Head of caudate nucleus (tissue), 42 donors: ENCODE data around the gene AXIN1.
"Not testable (repeated sequence)": the region's sequence is repeated elsewhere in the genome, so short reads cannot be mapped to it uniquely, and the experiment has no call there.

Experiments used
- DNase-seq, 42 donors: peaks; one replicate each; pipeline versions ENCODE4 v3.0.0 to v3.0.0-alpha.2; 2020 to 2021; ENCODE audit warnings: mixed read lengths in 7 of 42
- intact Hi-C: fragments of 100-400 bp; cut with DNase I; formaldehyde crosslinking; loops from one replicate; pipeline ENCODE4 v1.15.0; 2022

AXIN1 gene

GRCh38 chr16:278863-279366, 73.6 kb downstream of the AXIN1 start:
- DNase-seq, result peak in 3 of 42 donors; percentile 17 to 25 (median 22)
- intact Hi-C loops, result no loop called here

GRCh38 chr16:276426-277077, 76.0 kb downstream of the AXIN1 start:
- intact Hi-C loops, result no loop called here
- DNase-seq, result no peak

- DNase-seq, result no peak
- intact Hi-C loops, result no loop called here
These were observed 76.7 kb downstream of the AXIN1 start, which contains the start of gene RGS11 for GRCh38 chr16:275786-276232. Gene RGS11, minus strand, starts transcription at chr16:275944. Its CDS starts 33 bp downstream, at chr16:275911.

GRCh38 chr16:275041-275641, 77.4 kb downstream of the AXIN1 start:
- DNase-seq, result peak in 41 of 42 donors; percentile 23 to 78 (median 56)
- intact Hi-C loops, result no loop called here

GRCh38 chr16:273547-274421, 78.7 kb downstream of the AXIN1 start:
- intact Hi-C loops, result no loop called here
- no peak for DNase-seq

- intact Hi-C loops, result no loop called here
- DNase-seq, result no peak
These were observed 79.6 kb downstream of the AXIN1 start for GRCh38 chr16:272633-273546.

GRCh38 chr16:270381-271255, 81.9 kb downstream of the AXIN1 start:
- DNase-seq, result no peak
- intact Hi-C loops, result no loop called here

- intact Hi-C loops, result no loop called here
- DNase-seq, result no peak
These were observed 83.3 kb downstream of the AXIN1 start for GRCh38 chr16:269061-269796.

GRCh38 chr16:268141-269053, 84.1 kb downstream of the AXIN1 start:
- intact Hi-C loops, result no loop called here
- no peak for DNase-seq

GRCh38 chr16:267562-267961, 85.0 kb downstream of the AXIN1 start:
- DNase-seq, intact Hi-C loops: not testable (repeated sequence)

- DNase-seq, result no peak
- intact Hi-C loops, result no loop called here
These were observed 86.0 kb downstream of the AXIN1 start for GRCh38 chr16:266258-267164.

GRCh38 chr16:265711-266110, 86.8 kb downstream of the AXIN1 start:
- intact Hi-C loops, result no loop called here
- no peak for DNase-seq

GRCh38 chr16:265002-265529, 87.5 kb downstream of the AXIN1 start:
- DNase-seq, result no peak
- intact Hi-C loops, result no loop called here

GRCh38 chr16:264440-264951, 88.0 kb downstream of the AXIN1 start:
- intact Hi-C loops, result no loop called here

GRCh38 chr16:263944-264343, 88.6 kb downstream of the AXIN1 start:
- intact Hi-C loops, result no loop called here
- DNase-seq, result no peak

More at GRCh38 chr16:264440-264951, 88.0 kb downstream of the AXIN1 start:
- DNase-seq, result no peak
